Measurements from ENCODE around the gene RBAK. TPM values are rescaled to one million over a fixed set of nuclear protein-coding genes. Genes with fewer than 3 reads are reported as not detected.

The RBAK gene
- total RNA-seq, 1 experiment from 2014 or later, result 18.5 TPM

GRCh38 chr7:4996696-4997222 is 48.9 kb upstream of the RBAK start:
- WGBS (ENCODE audit: extremely low coverage, insufficient read length, low lambda C conversion rate), result no CpG with 5 or more reads among the region's 7 CpGs
- H3K4ac ChIP-seq (ENCODE audit: low read depth, low read length), result no peak overlapping the region
- Mint-ChIP-seq H3K4me3 (no peak overlapping the region), H3K9me3 (no peaks in the 10 kb centered on the region), H3K4me1 (no peaks in the 10 kb centered on the region; a peak in 1 of 4 replicates), H3K27ac (peak overlapping the region in 2 of 3 experiments; percentile 44 to 48; a peak in 3 of 7 replicates), H3K27me3 (ENCODE audit: low read depth) (no peaks in the 10 kb centered on the region), H3K36me3 (ENCODE audit: insufficient read depth in 1 of 3, low read depth in 3 of 3) (peaks cover 23 to 63% (median 50%) of the 10 kb centered on the region in 3 experiments; a peak in 6 of 7 replicates)
- no peak overlapping the region for H2BK20ac ChIP-seq (ENCODE audit: low read depth, low read length, poor library complexity, severe bottlenecking)
- no peaks in the 10 kb centered on the region for H3K4me1 ChIP-seq (ENCODE audit: insufficient read depth, low read length)
- H2BK120ac ChIP-seq (ENCODE audit: low read depth, low read length, poor library complexity, severe bottlenecking), result no peak overlapping the region
- no peak overlapping the region for H3K56ac ChIP-seq (ENCODE audit: insufficient read length, low read depth, low read length)
- H3K27ac ChIP-seq (ENCODE audit: insufficient read length, low read depth, low read length), result no peak overlapping the region
- no peak overlapping the region for H4K5ac ChIP-seq (ENCODE audit: insufficient read length, low read depth, low read length)
- no peak overlapping the region for H2AFZ ChIP-seq (ENCODE audit: low read length)
- H2BK15ac ChIP-seq (ENCODE audit: low read depth, low read length), result no peak overlapping the region
- DNase-seq, result no peak
- H3K18ac ChIP-seq (ENCODE audit: insufficient read length, low read depth, low read length), result no peak overlapping the region
- no peak overlapping the region for H2BK5ac ChIP-seq (ENCODE audit: insufficient read length, low read length)
- H3K9ac ChIP-seq (ENCODE audit: extremely low read depth, insufficient read length, low read length), result no peak overlapping the region
- H3K23ac ChIP-seq (ENCODE audit: insufficient read length, low read depth, low read length), result no peak overlapping the region
- TF ChIP-seq CTCF (conservative IDR thresholded peaks at IDR 0.05), result peak; percentile 27; the same call in 2 of the 3 replicates
- no peak overlapping the region for H2BK12ac ChIP-seq (ENCODE audit: insufficient read length, low read depth, low read length)
- H4K8ac ChIP-seq (replicated peaks; ENCODE audit: insufficient read length, low read depth, low read length), result no peak overlapping the region
- H2AK5ac ChIP-seq (ENCODE audit: insufficient read length, low read length), result no peak overlapping the region
- no peaks in the 10 kb centered on the region for H3K9me3 ChIP-seq (ENCODE audit: control insufficient read depth, low read depth, low read length)
- H3K79me1 ChIP-seq (ENCODE audit: insufficient read depth, low read depth, low read length, poor library complexity, severe bottlenecking), result no peaks in the 10 kb centered on the region
- no peaks in the 10 kb centered on the region for H3K23me2 ChIP-seq (ENCODE audit: insufficient read length, low read depth, low read length, poor library complexity, severe bottlenecking)
- no peaks in the 10 kb centered on the region for H3K27me3 ChIP-seq (ENCODE audit: insufficient read depth, low read length)
- no peak overlapping the region for H3K14ac ChIP-seq (ENCODE audit: insufficient read depth, low read length)
- H3K4me2 ChIP-seq (ENCODE audit: insufficient read depth, insufficient read length, low read length), result no peak overlapping the region
- no peaks in the 10 kb centered on the region for H4K20me1 ChIP-seq (ENCODE audit: control insufficient read depth, insufficient read depth, insufficient read length)
- no peak overlapping the region for H3T11ph ChIP-seq (ENCODE audit: low read length)
- no peak overlapping the region for H4K91ac ChIP-seq (ENCODE audit: insufficient read length, low read depth, low read length)
- H3K79me2 ChIP-seq (ENCODE audit: insufficient read depth, low read length), result no peaks in the 10 kb centered on the region

Data from H9 (cell line).